ENCODE measurements around the gene PLA2G2C.
A peak's percentile ranks its signal among the peaks of the same experiment; 100 is the strongest.
"Not testable (repeated sequence)": the region's sequence is repeated elsewhere in the genome, so short reads cannot be mapped to it uniquely, and the experiment has no call there.

Gene PLA2G2C, protein sequence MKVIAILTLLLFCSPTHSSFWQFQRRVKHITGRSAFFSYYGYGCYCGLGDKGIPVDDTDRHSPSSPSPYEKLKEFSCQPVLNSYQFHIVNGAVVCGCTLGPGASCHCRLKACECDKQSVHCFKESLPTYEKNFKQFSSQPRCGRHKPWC

DNA sequence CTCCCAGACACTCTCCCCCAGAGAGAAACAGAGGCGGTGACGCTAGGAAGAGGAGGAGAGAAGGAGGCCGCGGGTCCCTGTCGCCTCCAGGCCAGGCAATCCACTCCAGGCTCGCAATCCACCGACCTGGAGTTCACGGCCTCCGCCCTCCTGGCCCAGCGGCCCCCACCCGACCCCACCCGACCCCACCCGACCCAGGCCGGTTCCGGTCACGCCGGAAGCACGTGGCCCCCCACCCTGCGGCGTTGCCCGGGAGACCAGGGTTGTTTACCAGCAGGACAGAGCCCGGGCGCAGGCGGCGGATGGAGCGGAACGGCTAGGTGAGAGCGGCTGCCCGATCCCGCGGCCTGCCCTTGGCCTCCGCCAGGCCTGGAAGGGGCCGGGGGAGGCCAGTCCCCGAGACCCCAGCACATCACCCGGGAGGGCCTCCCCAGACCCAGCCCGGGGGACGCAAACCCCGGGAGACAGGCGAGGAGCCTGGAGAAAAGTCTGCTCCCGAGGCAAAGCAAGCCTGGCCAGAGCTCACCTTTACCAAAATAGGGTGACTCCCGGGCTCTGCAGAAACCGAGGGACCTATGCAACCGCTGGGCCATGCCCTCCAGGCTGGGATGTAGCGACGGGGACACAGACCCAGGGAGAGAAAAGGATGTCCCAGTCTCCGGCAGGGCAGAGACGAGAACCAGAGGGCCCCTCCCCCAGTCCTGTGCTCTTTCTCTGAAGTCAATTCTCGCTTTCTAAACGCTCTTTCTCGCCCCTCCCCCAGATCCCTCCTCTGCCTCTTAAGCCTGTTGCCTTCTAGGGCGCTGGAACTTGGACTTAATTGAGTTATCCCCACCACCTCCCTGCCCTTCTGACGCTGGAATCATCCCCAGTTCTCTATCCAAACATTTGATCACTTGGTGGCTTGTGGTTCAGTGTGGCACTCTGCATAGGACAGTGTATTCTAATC, at the start of gene PLA2G2C, which contains the start of gene UBXN10:
Gene PLA2G2C (minus strand): TSS at position 685 of the 949 bp plus-strand sequence. CDS start 9,155 bp downstream, outside the sequence.
Gene UBXN10 (plus strand): TSS at position 263 of the 949 bp plus-strand sequence. CDS start 4,466 bp downstream, outside the sequence.
- peak; percentile 44 for DNase-seq

- DNase-seq = no peak
Measured at GRCh38 chr1:20234788-20235535, 48.6 kb upstream of the PLA2G2C start.

GRCh38 chr1:20233866-20234265, 47.5 kb upstream of the PLA2G2C start:
- DNase-seq = no peak

DNA sequence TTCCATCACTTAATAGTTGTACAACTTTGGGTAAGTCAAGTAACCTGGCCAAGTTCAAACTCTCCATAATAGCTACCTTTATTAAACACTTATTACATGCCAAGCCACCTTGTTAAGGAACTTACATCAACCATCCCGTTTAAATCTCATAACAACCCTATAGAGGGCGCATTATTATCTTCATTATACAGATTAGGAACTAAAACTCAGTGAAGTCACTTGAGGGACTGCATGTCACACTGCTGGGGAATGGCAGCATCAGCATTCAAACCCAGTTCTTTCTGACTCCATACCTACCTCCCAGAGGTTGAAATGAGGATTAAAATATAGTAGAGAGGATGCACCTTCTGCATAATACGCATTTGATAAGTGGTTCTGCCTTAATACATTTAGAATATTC, 47.1 kb upstream of the PLA2G2C start:
- no peak for DNase-seq

DNA sequence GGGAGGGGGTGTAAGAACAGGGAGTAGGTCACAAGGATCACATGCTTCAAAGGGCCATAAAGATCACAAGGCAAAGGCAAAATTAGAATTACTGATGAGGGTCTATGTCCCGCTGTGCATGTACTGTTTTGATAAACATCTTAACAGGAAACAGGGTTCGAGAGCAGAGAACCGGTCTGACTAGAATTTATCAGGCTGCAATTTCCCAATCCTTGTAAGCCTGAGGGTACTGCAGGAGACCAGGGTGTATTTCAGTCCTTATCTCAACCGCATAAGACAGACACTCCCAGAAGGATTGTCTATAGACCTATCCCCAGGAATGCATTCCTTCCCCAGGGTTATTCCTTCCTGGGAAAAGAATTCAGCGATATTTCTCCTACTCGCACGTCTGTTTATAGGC, 46.2 kb upstream of the PLA2G2C start:
- DNase-seq = not testable (repeated sequence)

GRCh38 chr1:20229171-20229570, 42.9 kb upstream of the PLA2G2C start:
- DNase-seq = no peak

DNA sequence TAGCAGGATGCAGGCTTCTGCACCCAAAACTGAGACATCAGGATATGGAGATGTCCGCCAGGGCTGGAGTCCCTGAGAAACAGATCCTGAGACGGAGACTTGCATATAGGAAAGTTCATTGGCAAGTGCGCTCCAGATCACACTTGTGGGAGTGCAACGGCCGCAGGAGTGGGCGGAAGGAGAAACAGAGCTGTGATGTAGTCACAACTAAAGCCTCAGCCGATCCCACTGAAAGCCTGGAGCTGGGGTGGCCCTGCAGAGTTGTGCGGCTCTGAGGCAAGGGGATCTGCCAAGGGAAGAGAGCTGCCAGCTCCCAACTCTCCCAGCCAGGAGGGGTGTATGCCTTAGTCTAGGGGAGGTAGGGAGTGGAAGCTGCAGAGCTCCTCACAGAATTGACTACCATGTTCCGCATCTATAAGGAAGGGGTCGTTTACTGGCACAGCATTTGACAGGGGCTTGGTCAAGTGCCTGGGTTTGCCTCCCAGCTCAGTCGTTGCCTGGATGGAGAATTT, 42.1 kb upstream of the PLA2G2C start:
- no peak for DNase-seq

DNA sequence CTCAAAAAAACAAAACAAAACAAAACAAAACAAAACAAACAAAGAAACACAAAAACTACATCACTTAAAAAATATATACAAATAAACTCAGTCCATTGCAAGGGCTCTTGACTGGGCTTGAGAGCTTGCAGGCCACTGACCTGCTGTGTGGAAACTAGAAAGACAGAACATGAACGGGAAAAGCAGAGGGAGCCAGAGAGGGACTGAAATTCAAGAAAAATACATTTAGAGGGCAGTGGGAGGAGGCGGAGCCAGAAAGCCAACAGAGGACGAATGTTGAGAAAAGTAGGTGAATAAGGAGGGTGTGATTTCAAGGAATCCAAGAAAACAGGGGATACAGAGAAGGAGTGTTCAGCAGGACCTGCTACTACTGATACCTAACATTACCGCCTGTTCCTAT, 41.4 kb upstream of the PLA2G2C start:
- DNase-seq = no peak

DNA sequence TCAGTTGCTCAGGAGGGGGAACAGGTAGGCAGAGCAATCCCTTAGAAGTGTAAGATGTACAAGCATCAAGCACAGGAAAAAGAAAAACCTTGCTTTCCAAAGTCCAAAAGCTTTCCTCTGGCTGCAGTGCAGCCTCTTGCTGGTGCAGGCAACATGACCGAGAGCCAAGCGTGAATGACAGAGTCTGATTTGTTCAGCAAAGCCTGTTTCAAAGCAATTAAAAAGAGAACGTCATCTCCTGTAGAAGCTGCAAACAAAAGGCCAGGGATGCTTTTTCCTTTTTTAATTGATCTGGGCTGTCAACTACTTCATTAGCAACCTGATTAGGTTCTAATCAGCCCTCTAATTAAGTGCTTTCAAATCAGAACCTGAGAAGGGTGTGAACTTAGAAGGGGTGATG, 38.2 kb upstream of the PLA2G2C start:
- DNase-seq = no peak

- no peak for DNase-seq
Measured at GRCh38 chr1:20223551-20224419, 37.5 kb upstream of the PLA2G2C start.

- no peak for DNase-seq
Measured at GRCh38 chr1:20223106-20223505, 36.8 kb upstream of the PLA2G2C start.

DNA sequence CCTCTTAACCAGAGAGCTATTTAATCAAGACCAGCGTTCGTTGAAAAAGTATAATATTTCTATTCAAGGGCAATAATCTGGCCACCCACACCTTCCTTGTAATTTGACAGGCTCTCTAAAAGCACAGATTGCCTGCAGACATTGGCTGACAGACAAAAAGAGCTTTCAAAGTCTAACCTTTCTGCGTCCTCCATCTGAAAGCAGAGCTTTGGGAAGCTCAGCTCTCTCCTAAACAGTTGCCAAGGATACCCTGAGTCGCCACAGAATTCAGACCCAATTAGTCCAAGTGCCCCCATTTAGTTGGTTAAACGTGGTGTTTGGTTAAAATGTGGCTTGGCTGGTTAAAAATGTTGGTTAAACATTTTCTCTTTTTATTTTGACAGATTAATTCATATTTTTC, 33.7 kb upstream of the PLA2G2C start:
- DNase-seq = no peak

DNA sequence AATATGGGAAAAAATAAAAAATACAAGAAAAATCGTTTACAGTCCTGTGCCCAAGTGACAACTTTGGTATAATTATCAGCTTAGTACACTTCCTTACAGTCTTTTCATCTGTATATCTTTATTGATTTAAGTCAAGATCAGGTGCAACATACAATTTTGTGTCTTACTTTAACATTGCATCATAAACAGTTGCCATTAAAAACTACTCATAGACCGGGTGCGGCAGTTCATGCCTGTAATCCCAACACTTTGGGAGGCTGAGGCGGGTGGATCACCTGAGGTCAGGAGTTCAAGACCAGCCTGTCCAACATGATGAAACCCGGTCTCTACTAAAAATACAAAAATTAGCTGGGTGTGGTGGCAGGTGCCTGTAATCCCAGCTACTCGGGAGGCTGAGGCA, 32.7 kb upstream of the PLA2G2C start:
- DNase-seq = not testable (repeated sequence)

DNA sequence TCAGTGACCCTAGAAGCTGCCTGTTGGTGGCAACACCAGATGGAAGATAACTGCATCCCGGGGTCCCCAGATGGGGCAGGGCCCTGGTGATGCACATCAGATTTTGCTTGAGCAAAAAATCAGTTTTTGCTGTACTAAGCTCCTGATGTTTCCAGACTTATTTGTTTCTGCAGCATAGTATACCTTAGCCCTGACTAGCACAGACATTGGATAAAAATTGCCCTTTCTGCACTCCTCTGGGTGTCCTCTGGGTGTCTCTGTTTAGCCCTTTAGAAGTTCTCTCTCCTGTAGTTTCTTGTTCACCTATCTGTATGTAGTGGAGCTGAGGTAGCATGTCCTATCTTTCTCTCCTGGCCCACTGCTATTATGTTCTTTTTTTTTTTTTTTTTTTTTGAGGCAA, 30.3 kb upstream of the PLA2G2C start:
- DNase-seq = no peak

- no peak for DNase-seq
Measured at GRCh38 chr1:20215716-20216115, 29.4 kb upstream of the PLA2G2C start.

DNA sequence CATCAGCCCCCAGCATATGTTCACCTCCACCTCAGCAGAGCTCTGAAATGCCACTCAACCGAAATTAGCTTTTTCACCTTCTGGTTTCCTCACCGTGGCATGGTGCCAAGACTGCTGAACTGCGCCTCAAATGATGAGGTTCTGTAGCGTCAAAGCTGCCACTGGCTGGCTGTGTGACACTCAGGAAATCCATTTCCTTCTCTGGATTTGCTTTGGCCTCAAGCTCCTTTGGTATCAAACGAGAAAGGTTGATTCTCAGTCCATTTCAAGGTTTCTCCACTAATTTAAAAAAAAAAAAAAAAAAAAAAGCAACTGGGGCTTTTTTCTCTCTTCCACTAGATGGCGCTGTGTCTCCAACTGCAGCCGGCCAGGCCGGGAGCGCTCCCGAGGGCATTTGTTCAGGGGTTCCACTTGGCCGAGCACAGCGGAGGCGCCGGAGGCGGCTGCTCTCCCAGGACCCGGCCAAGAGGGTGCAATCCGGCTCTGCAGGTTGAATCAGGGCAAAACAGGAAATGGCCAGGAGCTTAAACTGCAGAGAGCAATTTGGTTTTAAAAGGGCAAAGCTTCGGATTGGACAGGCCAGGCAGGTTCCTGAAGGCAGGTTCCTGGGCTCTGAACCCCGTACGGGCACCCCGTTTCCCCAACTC, 26.5 kb upstream of the PLA2G2C start:
- DNase-seq = peak; percentile 48

DNA sequence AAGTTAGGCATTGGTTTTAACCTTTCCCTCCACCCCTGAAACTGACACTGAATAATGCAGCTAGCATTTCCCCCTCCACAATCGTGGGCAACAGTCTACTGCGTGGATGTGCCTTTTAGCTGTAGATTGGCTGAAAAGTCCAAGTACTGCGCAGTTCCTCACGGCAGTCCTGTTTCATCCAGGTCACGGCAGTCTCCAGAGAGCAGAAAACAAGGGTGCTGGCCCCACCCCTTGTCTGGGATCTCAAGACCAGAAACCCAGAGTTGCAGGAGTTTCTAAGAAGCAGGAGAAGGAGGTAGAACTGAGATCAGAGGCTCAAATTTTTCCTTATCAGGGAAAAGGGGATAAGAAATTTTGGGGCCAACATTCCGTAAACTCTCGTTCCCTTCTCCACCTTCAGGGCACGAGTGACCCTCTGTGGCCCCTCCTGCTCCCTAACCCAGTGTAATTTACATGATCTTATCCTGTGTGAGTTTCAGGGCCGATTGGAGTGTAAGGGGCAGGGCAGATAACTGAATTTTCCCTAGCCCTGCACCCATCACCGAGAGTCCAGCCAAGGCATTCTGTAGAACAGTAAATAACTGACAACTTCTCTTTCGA, 25.9 kb upstream of the PLA2G2C start:
- DNase-seq = no peak

- DNase-seq = no peak
Measured at GRCh38 chr1:20211511-20211931, 25.2 kb upstream of the PLA2G2C start.

- DNase-seq = no peak
Measured at GRCh38 chr1:20210736-20211460, 24.6 kb upstream of the PLA2G2C start.

- DNase-seq = no peak
Measured at GRCh38 chr1:20209471-20209870, 23.2 kb upstream of the PLA2G2C start.

Measured in activated CD4-positive, alpha-beta T cell treated with anti-CD3 and anti-CD28 coated beads, Interleukin-2, amount 50 U/mL, for 1 hour (primary cell).